BE2C (cell line): Measurements from ENCODE around the gene C1orf56.

Source experiments
- DNase-seq: peaks from one replicate; pipeline ENCODE4 v3.0.0-alpha.2; 2020
- H3K27me3 ChIP-seq: fragments of 250-450 bp; sonication (Bioruptor Pico); 2 replicates; pipeline ENCODE4 v1.5.1; 2020; ENCODE audit warnings: mild to moderate bottlenecking
- H3K36me3 ChIP-seq: fragments of 250-450 bp; sonication (Bioruptor Pico); 2 replicates; pipeline ENCODE4 v1.5.1; 2020; ENCODE audit warnings: mild to moderate bottlenecking
- H3K4me1 ChIP-seq: fragments of 250-450 bp; sonication (Bioruptor Pico); 2 replicates; pipeline ENCODE4 v1.5.1; 2020
- H3K4me3 ChIP-seq: 2 replicates; pipeline ENCODE4 v1.5.1; 2011; ENCODE audit warnings: low read depth, low read length
- H3K9me3 ChIP-seq: fragments of 250-450 bp; sonication (Bioruptor Pico); 2 replicates; pipeline ENCODE4 v1.5.1; 2020
- CTCF ChIP-seq: IDR thresholded peaks from 2 replicates; pipeline ENCODE4 v1.5.1; 2012; ENCODE audit warnings: mild to moderate bottlenecking, low read depth, low read length

The C1orf56 gene

GRCh38 chr1:151032164-151032563 is 15.4 kb upstream of the C1orf56 start:
- Histone ChIP-seq H3K4me1 (no peaks in the 10 kb centered on the region), H3K9me3 (no peaks in the 10 kb centered on the region), H3K27me3 (no peaks in the 10 kb centered on the region), H3K4me3 (no peak overlapping the region), H3K36me3 (no peaks in the 10 kb centered on the region; the same call in none of the 2 replicates)
- no peak for DNase-seq
- no peak for TF ChIP-seq CTCF

GRCh38 chr1:151035167-151035566 is 12.4 kb upstream of the C1orf56 start:
- no peaks in the 10 kb centered on the region; the same call in 1 of the 2 replicates for H3K9me3 ChIP-seq
- TF ChIP-seq CTCF, result no peak

GRCh38 chr1:151036356-151036755 is 11.2 kb upstream of the C1orf56 start, which contains the start of gene BNIPL:
BNIPL (plus strand) TSS chr1:151036586; CDS start chr1:151036726, 140 bp downstream.
- no peak for TF ChIP-seq CTCF
- DNase-seq, result no peak
- no peaks in the 10 kb centered on the region; the same call in 1 of the 2 replicates for H3K9me3 ChIP-seq
- no peak within 1 kb of the TSS for H3K4me3 ChIP-seq
- H3K4me1 ChIP-seq, result no peaks in the 10 kb centered on the region
- no peaks in the 10 kb centered on the region for H3K27me3 ChIP-seq
- no peaks in the 10 kb centered on the region; the same call in 1 of the 2 replicates for H3K36me3 ChIP-seq

More at GRCh38 chr1:151035167-151035566, 12.4 kb upstream of the C1orf56 start:
- Histone ChIP-seq H3K27me3 (no peaks in the 10 kb centered on the region), H3K4me3 (no peak overlapping the region), H3K36me3 (no peaks in the 10 kb centered on the region; the same call in none of the 2 replicates), H3K4me1 (no peaks in the 10 kb centered on the region)
- no peak for DNase-seq

GRCh38 chr1:151037032-151037431 is 10.5 kb upstream of the C1orf56 start:
- no peaks in the 10 kb centered on the region for H3K27me3 ChIP-seq
- no peaks in the 10 kb centered on the region; the same call in 1 of the 2 replicates for H3K9me3 ChIP-seq
- DNase-seq, result no peak
- no peak overlapping the region for H3K4me3 ChIP-seq
- H3K36me3 ChIP-seq, result no peaks in the 10 kb centered on the region; the same call in 1 of the 2 replicates
- TF ChIP-seq CTCF, result no peak
- no peaks in the 10 kb centered on the region for H3K4me1 ChIP-seq

GRCh38 chr1:151039521-151039920 is 8.0 kb upstream of the C1orf56 start:
- Histone ChIP-seq H3K4me1 (no peaks in the 10 kb centered on the region), H3K9me3 (no peaks in the 10 kb centered on the region; the same call in 1 of the 2 replicates), H3K27me3 (no peaks in the 10 kb centered on the region), H3K4me3 (no peak overlapping the region), H3K36me3 (no peaks in the 10 kb centered on the region; the same call in 1 of the 2 replicates)
- DNase-seq, result no peak
- TF ChIP-seq CTCF, result no peak

GRCh38 chr1:151043163-151043562 is 4.4 kb upstream of the C1orf56 start:
- H3K9me3 ChIP-seq, result no peaks in the 10 kb centered on the region; the same call in 1 of the 2 replicates
- H3K36me3 ChIP-seq, result no peaks in the 10 kb centered on the region
- DNase-seq, result no peak
- no peak for TF ChIP-seq CTCF
- H3K4me1 ChIP-seq, result no peaks in the 10 kb centered on the region
- H3K4me3 ChIP-seq, result no peak overlapping the region
- H3K27me3 ChIP-seq, result no peaks in the 10 kb centered on the region
